Pancreas (tissue), 10 donors: ENCODE results near the gene ATRNL1. TPM values are rescaled to one million over a fixed set of nuclear protein-coding genes. Genes with fewer than 3 reads are reported as not detected.

Source experiments
- ATAC-seq, 4 donors: fragments of 200-7000 bp; cut with Tn5 transposase; one replicate each; pipeline versions ENCODE4 v1.8.0 to v1.9.1; 2020; ENCODE audit warnings: mild to moderate bottlenecking in 4 of 4, moderate library complexity in 4 of 4
- DNase-seq, 6 donors: peaks; one replicate each; pipeline ENCODE4 v3.0.0-alpha.2; 2020
- FAIRE-seq: peaks from 2 replicates; lab custom pipeline; 2012; peaks lifted over from hg19 to GRCh38; lab: Jason Lieb, UNC
- H3K27ac ChIP-seq, 4 donors: fragments of 200-600 bp; sonication (generic); 1 replicate in 3 of 4; 2 replicates in 1 of 4; pipeline versions ENCODE4 v1.5.0 to v1.8.0; 2020
- H3K27me3 ChIP-seq, 4 donors: fragments of 200-600 bp; one replicate each; pipeline ENCODE4 v1.8.0; 2021
- H3K36me3 ChIP-seq, 3 donors: fragments of 200-600 bp; sonication (generic) in 1 of 3; one replicate each; pipeline versions ENCODE4 v1.5.0 to v1.8.0; 2020 to 2021
- H3K4me1 ChIP-seq, 3 donors: fragments of 200-600 bp; one replicate each; pipeline ENCODE4 v1.8.0; 2021
- H3K4me3 ChIP-seq, 4 donors: fragments of 200-600 bp; sonication (generic) in 2 of 4; one replicate each; pipeline versions ENCODE4 v1.5.0 to v1.8.0; 2020 to 2021
- H3K9me3 ChIP-seq, 4 donors: fragments of 200-600 bp; one replicate each; pipeline ENCODE4 v1.8.0; 2021
- WGBS, 2 donors: extraction: QIAGEN DNeasy Blood & Tissue Kit; methylation state at CpG; one replicate each; pipeline ENCODE4 v1.1.7; 2013; 5-methylcytosine and 5-hydroxymethylcytosine counted together
- intact Hi-C, 3 donors: fragments of 100-400 bp; cut with DNase I; formaldehyde crosslinking; loops; one replicate each; pipeline versions ENCODE4 v1.11.1 to v1.14.2; 2022
- polyA plus RNA-seq, 2 donors: library from polyadenylated mRNA; stranded (reverse); fragments of 200-250 nt; gene quantifications; one replicate each; pipeline ENCODE4 v1.2.3, GENCODE V29; 2013
- total RNA-seq, 6 donors: library from RNA; stranded (reverse); fragmentation: NEBNext Ultra II Directional in 4 of 6; extraction: Animal tissue kit (Norgen Biotek cat#: 25700) in 4 of 6; gene quantifications; one replicate each; pipeline versions ENCODE4 v1.2.1 to v1.2.4, GENCODE V29; 2021 to 2023
- TF ChIP-seq, protein P1 (sequence below), 4 donors: fragments of 200-600 bp; sonication (generic) in 3 of 4; IDR thresholded peaks; one replicate each; pipeline versions ENCODE4 v1.5.0 to v1.8.0; 2021; ENCODE audit warnings: antibody characterized with exemption in 4 of 4
- donor health status: healthy with polysubstance abuse.
- donor health status: DM: no; HTN: no; CAD: no; lungs with moderate emphysema.
- donor health status: DM: no; HTN: no; CAD: no.
- donor health status: control.
- donor health status: control.
- donor health status: Bipolar disorder and iron deficiency.
- donor health status: DM: yes; HTN: yes; CAD: no.
- donor health status: DM: no; HTN: no; CAD: no.
- donor health status: DM: no; HTN: no; CAD: no.
- donor health status: DM: yes; HTN: yes; CAD: no.

ATRNL1 gene
- total and polyA plus RNA-seq, 8 donors, result 0.91 to 5.7 (median 3.9) TPM

DNA sequence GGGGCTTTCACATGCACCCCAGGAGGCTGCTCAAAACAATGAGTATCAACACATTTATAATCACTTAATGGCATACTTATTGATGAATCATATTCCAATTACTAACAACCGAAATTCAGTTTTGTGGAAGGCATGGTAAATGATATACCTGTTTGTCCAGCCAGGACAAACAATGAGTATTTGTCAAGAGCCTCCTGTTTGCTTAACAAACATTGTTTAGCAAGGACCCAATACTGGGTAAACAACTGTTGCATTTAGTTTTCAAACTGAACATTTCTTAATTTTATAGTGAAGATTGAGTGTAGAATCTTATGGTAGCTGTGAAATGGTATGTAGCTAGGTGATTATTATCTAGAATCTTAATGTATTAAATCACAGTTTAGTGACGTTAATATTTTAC lies 473.7 kb downstream of the ATRNL1 start:
- TF ChIP-seq, protein P1, sequence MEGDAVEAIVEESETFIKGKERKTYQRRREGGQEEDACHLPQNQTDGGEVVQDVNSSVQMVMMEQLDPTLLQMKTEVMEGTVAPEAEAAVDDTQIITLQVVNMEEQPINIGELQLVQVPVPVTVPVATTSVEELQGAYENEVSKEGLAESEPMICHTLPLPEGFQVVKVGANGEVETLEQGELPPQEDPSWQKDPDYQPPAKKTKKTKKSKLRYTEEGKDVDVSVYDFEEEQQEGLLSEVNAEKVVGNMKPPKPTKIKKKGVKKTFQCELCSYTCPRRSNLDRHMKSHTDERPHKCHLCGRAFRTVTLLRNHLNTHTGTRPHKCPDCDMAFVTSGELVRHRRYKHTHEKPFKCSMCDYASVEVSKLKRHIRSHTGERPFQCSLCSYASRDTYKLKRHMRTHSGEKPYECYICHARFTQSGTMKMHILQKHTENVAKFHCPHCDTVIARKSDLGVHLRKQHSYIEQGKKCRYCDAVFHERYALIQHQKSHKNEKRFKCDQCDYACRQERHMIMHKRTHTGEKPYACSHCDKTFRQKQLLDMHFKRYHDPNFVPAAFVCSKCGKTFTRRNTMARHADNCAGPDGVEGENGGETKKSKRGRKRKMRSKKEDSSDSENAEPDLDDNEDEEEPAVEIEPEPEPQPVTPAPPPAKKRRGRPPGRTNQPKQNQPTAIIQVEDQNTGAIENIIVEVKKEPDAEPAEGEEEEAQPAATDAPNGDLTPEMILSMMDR (IDR thresholded peaks at IDR 0.05), result no peak
- ATAC-seq (no peak), FAIRE-seq (no peak), DNase-seq (no peak)
- no peak overlapping the region for H3K27ac ChIP-seq
- no peak overlapping the region for H3K4me3 ChIP-seq
- H3K27me3 ChIP-seq, result no peaks in the 10 kb centered on the region
- intact Hi-C loops, result no loop called here
- H3K9me3 ChIP-seq, result no peaks in the 10 kb centered on the region
- H3K36me3 ChIP-seq, result no peaks in the 10 kb centered on the region
- WGBS, 2 donors, result 14 to 19% methylated on average over 2 of the region's 2 CpGs
- H3K4me1 ChIP-seq, result peaks cover 0 to 9% (median 0%) of the 10 kb centered on the region in 3 donors

DNA sequence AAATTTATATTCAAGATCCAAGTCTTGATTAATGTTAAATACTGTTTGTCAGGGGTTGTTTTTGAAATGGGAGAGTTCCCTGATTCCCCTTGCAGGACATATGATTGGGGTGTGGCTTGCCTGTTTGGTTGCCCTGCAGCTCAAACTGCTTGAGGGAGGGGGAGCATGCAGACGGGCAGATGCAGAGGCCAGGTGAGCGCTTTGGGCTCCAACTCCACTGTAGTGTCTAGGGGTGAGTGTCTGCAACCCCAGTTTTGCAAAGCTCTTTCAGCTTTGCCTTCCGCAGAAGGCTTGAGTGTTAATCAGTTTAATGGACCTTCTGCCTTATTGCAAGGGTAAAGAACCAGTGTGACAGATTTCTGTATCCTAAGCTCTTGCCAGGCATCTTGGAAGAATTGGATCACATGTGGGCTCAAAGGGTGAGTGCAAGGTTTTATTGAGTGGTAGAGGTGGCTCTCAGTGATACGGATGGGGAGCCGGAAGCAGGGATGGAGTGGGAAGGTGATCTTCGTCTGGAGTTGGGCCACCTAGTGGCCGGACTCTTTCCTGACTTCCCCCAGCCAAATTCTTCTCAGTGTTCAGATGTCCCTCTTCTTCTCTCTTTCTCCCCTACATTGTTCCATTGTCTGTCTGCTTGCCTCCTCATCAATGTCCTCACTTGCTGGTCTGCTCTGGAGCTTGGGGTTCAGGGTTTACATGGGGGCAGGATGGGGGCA lies 479.7 kb downstream of the ATRNL1 start:
- no peak overlapping the region for H3K27ac ChIP-seq
- no peak overlapping the region for H3K4me3 ChIP-seq
- ATAC-seq (no peak), FAIRE-seq (no peak), DNase-seq (no peak)
- no peaks in the 10 kb centered on the region for H3K9me3 ChIP-seq
- 69 to 83% methylated on average over 7 of the region's 7 CpGs for WGBS, 2 donors
- TF ChIP-seq, protein P1 (IDR thresholded peaks at IDR 0.05), result no peak
- H3K4me1 ChIP-seq, result no peaks in the 10 kb centered on the region
- intact Hi-C loops, result no loop called here
- no peaks in the 10 kb centered on the region for H3K36me3 ChIP-seq
- no peaks in the 10 kb centered on the region for H3K27me3 ChIP-seq

DNA sequence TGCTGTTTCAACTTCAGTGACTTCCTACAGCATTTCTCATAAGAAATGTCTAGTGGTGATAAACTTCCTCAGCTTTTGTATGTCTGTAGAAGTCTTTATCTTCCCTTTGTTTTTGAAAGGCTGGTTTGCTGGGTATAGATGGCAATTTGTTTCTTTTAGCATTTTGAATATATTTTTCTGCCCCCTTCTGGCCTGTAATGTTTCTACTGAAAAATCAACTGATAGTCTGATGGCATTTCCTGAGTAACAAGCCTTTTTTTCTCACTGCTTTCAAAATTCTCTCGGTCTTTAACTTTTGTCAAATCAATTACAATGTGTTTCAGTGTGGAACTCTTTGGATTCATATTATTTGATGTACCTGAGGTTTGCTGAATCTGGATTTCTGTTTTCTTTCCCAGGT lies 487.1 kb downstream of the ATRNL1 start:
- TF ChIP-seq, protein P1 (IDR thresholded peaks at IDR 0.05), result no peak
- H3K4me1 ChIP-seq, result no peaks in the 10 kb centered on the region
- H3K27me3 ChIP-seq, result no peaks in the 10 kb centered on the region
- H3K9me3 ChIP-seq, result no peaks in the 10 kb centered on the region
- H3K4me3 ChIP-seq, result no peak overlapping the region
- no peak for ATAC-seq
- intact Hi-C loops, result no loop called here
- no peak overlapping the region for H3K27ac ChIP-seq
- FAIRE-seq, result no peak
- no peak for DNase-seq
- WGBS, 2 donors, result 89 to 93% methylated on average over 1 of the region's 1 CpG
- H3K36me3 ChIP-seq, result no peaks in the 10 kb centered on the region

DNA sequence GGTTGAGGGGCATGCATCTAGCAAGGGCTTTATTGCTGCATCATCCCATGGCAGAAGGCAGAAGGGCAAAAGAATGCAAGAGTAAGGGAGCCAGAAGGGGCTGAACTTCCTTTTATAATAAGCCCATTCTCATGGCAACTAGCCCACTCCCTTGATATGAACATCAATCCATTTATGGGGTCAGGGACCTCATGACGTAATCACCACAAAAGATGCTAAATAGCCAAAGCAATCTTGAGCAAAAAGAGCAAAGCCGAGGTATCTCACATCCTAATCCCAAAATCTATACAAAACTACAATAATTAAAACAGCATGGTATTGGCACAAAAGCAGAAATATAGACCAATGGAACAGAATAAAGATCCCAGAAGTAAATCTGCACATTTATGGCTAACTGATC lies 499.9 kb downstream of the ATRNL1 start:
- no peak for DNase-seq
- H3K36me3 ChIP-seq, result no peaks in the 10 kb centered on the region
- no peak overlapping the region for H3K4me3 ChIP-seq
- H3K4me1 ChIP-seq, result no peaks in the 10 kb centered on the region
- TF ChIP-seq, protein P1 (IDR thresholded peaks at IDR 0.05), result no peak
- no peaks in the 10 kb centered on the region for H3K27me3 ChIP-seq
- ATAC-seq, result no peak
- FAIRE-seq, result no peak
- no peak overlapping the region for H3K27ac ChIP-seq
- intact Hi-C loops, result no loop called here
- 90 to 97% methylated on average over 2 of the region's 2 CpGs for WGBS, 2 donors
- no peaks in the 10 kb centered on the region for H3K9me3 ChIP-seq

DNA sequence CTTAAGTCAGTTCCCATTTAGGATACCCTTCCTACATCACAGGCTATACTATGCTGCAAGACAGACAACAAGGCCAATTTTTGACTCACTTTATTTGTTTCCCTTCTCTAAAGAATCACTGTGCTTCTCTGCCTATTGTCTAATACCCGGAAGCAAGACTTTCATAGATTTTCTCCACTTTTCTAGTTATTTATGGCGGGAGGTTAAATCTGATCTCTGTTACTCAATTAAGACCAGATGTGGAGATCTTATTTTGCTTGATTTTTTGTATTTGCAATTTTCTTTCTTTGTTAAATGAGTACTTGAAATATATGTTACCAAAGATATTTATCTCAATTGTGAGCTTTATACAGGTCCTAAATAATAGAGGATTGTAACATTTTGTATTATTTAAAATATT lies 511.5 kb downstream of the ATRNL1 start:
- WGBS, 2 donors, result 89 to 92% methylated on average over 2 of the region's 2 CpGs
- DNase-seq (no peak), ATAC-seq (no peak), FAIRE-seq (no peak)
- H3K27ac ChIP-seq, result no peak overlapping the region
- no peaks in the 10 kb centered on the region for H3K36me3 ChIP-seq
- TF ChIP-seq, protein P1 (IDR thresholded peaks at IDR 0.05), result no peak
- no peaks in the 10 kb centered on the region for H3K27me3 ChIP-seq
- no peaks in the 10 kb centered on the region for H3K4me1 ChIP-seq
- intact Hi-C loops, result no loop called here
- H3K9me3 ChIP-seq, result no peaks in the 10 kb centered on the region
- H3K4me3 ChIP-seq, result no peak overlapping the region
